Endothelial cell (in vitro differentiated cells): ENCODE measurements around the gene UCN. TPM values are rescaled to one million over a fixed set of nuclear protein-coding genes. Genes with fewer than 3 reads are reported as not detected.
"Not testable (repeated sequence)": the region's sequence is repeated elsewhere in the genome, so short reads cannot be mapped to it uniquely, and the experiment has no call there.

Experiments
- DNase-seq: peaks from one replicate; pipeline ENCODE4 v3.0.0; 2021; ENCODE audit warnings: low spot score
- H3K27ac Mint-ChIP-seq: one replicate; pipeline ENCODE4 v1.8.0; 2021; ENCODE audit warnings: mixed read lengths, inconsistent platforms; ENCODE audit not compliant: unreplicated experiment
- H3K27me3 Mint-ChIP-seq: one replicate; pipeline ENCODE4 v1.8.0; 2021; ENCODE audit warnings: mild to moderate bottlenecking, moderate library complexity, mixed read lengths, inconsistent platforms; ENCODE audit not compliant: unreplicated experiment
- H3K36me3 Mint-ChIP-seq: one replicate; pipeline ENCODE4 v1.8.0; 2021; ENCODE audit warnings: mild to moderate bottlenecking, low read depth, mixed read lengths, inconsistent platforms; ENCODE audit not compliant: unreplicated experiment
- H3K4me1 Mint-ChIP-seq: one replicate; pipeline ENCODE4 v1.8.0; 2021; ENCODE audit warnings: mild to moderate bottlenecking, mixed read lengths, inconsistent platforms; ENCODE audit not compliant: unreplicated experiment
- H3K4me3 Mint-ChIP-seq: one replicate; pipeline ENCODE4 v1.8.0; 2021; ENCODE audit warnings: mild to moderate bottlenecking, mixed read lengths, inconsistent platforms; ENCODE audit not compliant: unreplicated experiment
- H3K9me3 Mint-ChIP-seq: one replicate; pipeline ENCODE4 v1.8.0; 2021; ENCODE audit warnings: mixed read lengths, inconsistent platforms; ENCODE audit not compliant: unreplicated experiment
- CTCF ChIP-seq: fragments of 200-600 bp; sonication (generic); IDR thresholded peaks from one replicate; pipeline ENCODE4 v1.5.0; 2021; ENCODE audit warnings: antibody characterized with exemption; ENCODE audit not compliant: unreplicated experiment
- total RNA-seq: library from RNA; stranded (reverse); fragmentation: NEBNext Ultra II Directional; extraction: Animal tissue kit (Norgen Biotek cat#: 25700); gene quantifications from one replicate; pipeline ENCODE4 v1.2.1, GENCODE V29; 2021; ENCODE audit not compliant: unreplicated experiment

The UCN gene
- total RNA-seq, 1 donor from 2014 or later: 1.5 TPM

GRCh38 chr2:27304488-27305240, 3.6 kb downstream of the UCN start:
- Mint-ChIP-seq H3K4me1 (peaks cover 3% of the 10 kb centered on the region), H3K27me3 (peaks cover 20% of the 10 kb centered on the region), H3K27ac (no peak overlapping the region), H3K9me3 (no peaks in the 10 kb centered on the region), H3K36me3 (peaks cover 3% of the 10 kb centered on the region), H3K4me3 (no peak overlapping the region)
- DNase-seq: no peak
- no peak for TF ChIP-seq CTCF

- Mint-ChIP-seq H3K4me3 (no peak overlapping the region), H3K27me3 (peaks cover 15% of the 10 kb centered on the region), H3K36me3 (no peaks in the 10 kb centered on the region), H3K27ac (no peak overlapping the region), H3K4me1 (no peaks in the 10 kb centered on the region), H3K9me3 (no peaks in the 10 kb centered on the region)
- DNase-seq: peak; percentile 45
- TF ChIP-seq CTCF: peak; percentile 89
These were observed 4.9 kb downstream of the UCN start for GRCh38 chr2:27303093-27304025.

GRCh38 chr2:27300606-27301005, 7.6 kb downstream of the UCN start:
- peaks cover 15% of the 10 kb centered on the region for H3K27me3 Mint-ChIP-seq
- H3K4me1 Mint-ChIP-seq, H3K9me3 Mint-ChIP-seq, DNase-seq, H3K36me3 Mint-ChIP-seq, H3K4me3 Mint-ChIP-seq, H3K27ac Mint-ChIP-seq: not testable (repeated sequence)

- H3K4me1 Mint-ChIP-seq: no peaks in the 10 kb centered on the region
- H3K27ac Mint-ChIP-seq: no peak overlapping the region
- no peak for DNase-seq
- no peaks in the 10 kb centered on the region for H3K36me3 Mint-ChIP-seq
- peaks cover 8% of the 10 kb centered on the region for H3K27me3 Mint-ChIP-seq
- H3K4me3 Mint-ChIP-seq: no peak overlapping the region
- H3K9me3 Mint-ChIP-seq: no peaks in the 10 kb centered on the region
- TF ChIP-seq CTCF: no peak
These were observed 9.7 kb downstream of the UCN start for GRCh38 chr2:27298391-27299080.

- no peak for DNase-seq
- Mint-ChIP-seq H3K27me3 (peaks cover 6% of the 10 kb centered on the region), H3K4me3 (no peak overlapping the region), H3K27ac (no peak overlapping the region), H3K4me1 (peaks cover 2% of the 10 kb centered on the region), H3K36me3 (no peaks in the 10 kb centered on the region), H3K9me3 (no peaks in the 10 kb centered on the region)
- TF ChIP-seq CTCF: no peak
These were observed 11.1 kb downstream of the UCN start for GRCh38 chr2:27297195-27297594.
